Uterus (tissue), 4 donors: ENCODE results near the gene TRIM41. TPM values are rescaled to one million over a fixed set of nuclear protein-coding genes. Genes with fewer than 3 reads are reported as not detected.
"Not testable (repeated sequence)": the region's sequence is repeated elsewhere in the genome, so short reads cannot be mapped to it uniquely, and the experiment has no call there.

Experiments used
- DNase-seq, 2 donors: peaks; one replicate each; pipeline ENCODE4 v3.0.0-alpha.2; 2019 to 2020
- H3K27ac ChIP-seq, 2 donors: fragments of 200-600 bp; sonication (generic); 1 replicate in 1 of 2; 2 replicates in 1 of 2; pipeline ENCODE4 v1.5.1; 2016 to 2018
- H3K27me3 ChIP-seq, 2 donors: fragments of 200-600 bp; sonication (generic); one replicate each; pipeline ENCODE4 v1.5.1; 2018 to 2019; ENCODE audit warnings: control low read depth in 1 of 2
- H3K36me3 ChIP-seq, 2 donors: fragments of 200-600 bp; sonication (generic); one replicate each; pipeline ENCODE4 v1.5.1; 2019; ENCODE audit warnings: control low read depth in 1 of 2
- H3K4me1 ChIP-seq, 2 donors: fragments of 200-600 bp; sonication (generic); one replicate each; pipeline ENCODE4 v1.5.1; 2018 to 2019; ENCODE audit warnings: control low read depth in 1 of 2
- H3K4me3 ChIP-seq, 2 donors: fragments of 200-600 bp; sonication (generic); 1 replicate in 1 of 2; 2 replicates in 1 of 2; pipeline ENCODE4 v1.5.1; 2018 to 2019; ENCODE audit warnings: mild to moderate bottlenecking in 1 of 2
- H3K9me3 ChIP-seq, 2 donors: fragments of 200-600 bp; sonication (generic); one replicate each; pipeline ENCODE4 v1.5.1; 2019; ENCODE audit warnings: control low read depth in 1 of 2
- CTCF ChIP-seq, 4 experiments: fragments of 200-600 bp in 2 of 4; fragments of 450-650 bp in 2 of 4; sonication (generic) in 2 of 4; IDR thresholded peaks; one replicate each; pipeline ENCODE4 v1.5.1; 2016 to 2019; ENCODE audit warnings: antibody characterized with exemption in 4 of 4, mild to moderate bottlenecking in 2 of 4, moderate library complexity in 1 of 4
- POLR2A ChIP-seq, 2 donors: fragments of 450-650 bp; IDR thresholded peaks; one replicate each; pipeline ENCODE4 v1.6.1; 2016; ENCODE audit warnings: antibody characterized with exemption in 2 of 2, mild to moderate bottlenecking in 1 of 2, moderate library complexity in 1 of 2
- intact Hi-C: fragments of 100-400 bp; cut with DNase I; formaldehyde crosslinking; loops from one replicate; pipeline ENCODE4 v1.15.1; 2023; ENCODE audit warnings: low total_unique reads
- total RNA-seq, 4 donors: library from RNA; depleted of rRNA in 3 of 4; stranded (reverse); fragments of >200 nt in 3 of 4; gene quantifications; one replicate each; pipeline versions ENCODE4 v1.1.0 to v1.2.4, GENCODE V29; 2014 to 2023
- donor health status: DM: yes; HTN: yes; CAD: no.

The TRIM41 gene
- total RNA-seq, 4 donors from 2014 or later = 4.7 to 18.8 (median 12.2) TPM

- intact Hi-C loops = no loop called here
Measured at GRCh38 chr5:181280251-181280762, 57.2 kb downstream of the TRIM41 start.

GRCh38 chr5:181281077-181281983, 58.2 kb downstream of the TRIM41 start:
- no peak for DNase-seq
- TF ChIP-seq CTCF (IDR thresholded peaks at IDR 0.05) = no peak
- no peak for TF ChIP-seq POLR2A (IDR thresholded peaks at IDR 0.05)
- Histone ChIP-seq H3K36me3 (no peaks in the 10 kb centered on the region), H3K9me3 (no peaks in the 10 kb centered on the region), H3K4me3 (no peak overlapping the region), H3K27me3 (no peaks in the 10 kb centered on the region), H3K27ac (no peak overlapping the region), H3K4me1 (no peaks in the 10 kb centered on the region)
- intact Hi-C loops = no loop called here

More at GRCh38 chr5:181280251-181280762, 57.2 kb downstream of the TRIM41 start:
- Histone ChIP-seq H3K27ac (no peak overlapping the region), H3K36me3 (no peaks in the 10 kb centered on the region), H3K27me3 (no peaks in the 10 kb centered on the region), H3K4me3 (no peak overlapping the region), H3K9me3 (no peaks in the 10 kb centered on the region), H3K4me1 (no peaks in the 10 kb centered on the region)
- no peak for TF ChIP-seq POLR2A (IDR thresholded peaks at IDR 0.05)
- TF ChIP-seq CTCF (IDR thresholded peaks at IDR 0.05) = no peak
- DNase-seq = no peak

- H3K27ac ChIP-seq = no peak overlapping the region
- TF ChIP-seq CTCF (IDR thresholded peaks at IDR 0.05) (no peak), POLR2A (IDR thresholded peaks at IDR 0.05) (no peak)
- H3K9me3 ChIP-seq = no peaks in the 10 kb centered on the region
- H3K27me3 ChIP-seq = no peaks in the 10 kb centered on the region
- DNase-seq = no peak
- intact Hi-C loops = no loop called here
- no peaks in the 10 kb centered on the region for H3K36me3 ChIP-seq
- H3K4me1 ChIP-seq = no peaks in the 10 kb centered on the region
- H3K4me3 ChIP-seq = no peak overlapping the region
Measured at GRCh38 chr5:181281984-181282316, 58.9 kb downstream of the TRIM41 start.

- H3K4me1 ChIP-seq, H3K36me3 ChIP-seq, H3K4me3 ChIP-seq, intact Hi-C loops, DNase-seq, H3K27ac ChIP-seq, H3K9me3 ChIP-seq, H3K27me3 ChIP-seq: not testable (repeated sequence)
Measured at GRCh38 chr5:181282415-181282814, 59.3 kb downstream of the TRIM41 start.

GRCh38 chr5:181282874-181283273, 59.8 kb downstream of the TRIM41 start:
- intact Hi-C loops = no loop called here
- TF ChIP-seq CTCF (IDR thresholded peaks at IDR 0.05) (no peak), POLR2A (IDR thresholded peaks at IDR 0.05) (no peak)
- Histone ChIP-seq H3K4me1 (no peaks in the 10 kb centered on the region), H3K27ac (no peak overlapping the region), H3K36me3 (no peaks in the 10 kb centered on the region), H3K9me3 (no peaks in the 10 kb centered on the region), H3K4me3 (no peak overlapping the region), H3K27me3 (no peaks in the 10 kb centered on the region)
- DNase-seq = no peak
